ENCODE results near the gene HACD1.
A peak's percentile ranks its signal among the peaks of the same experiment; 100 is the strongest.

HACD1 gene

GRCh38 chr10:17650416-17650815, 33.2 kb upstream of the HACD1 start:
- Histone ChIP-seq H3K36me3 (ENCODE audit: insufficient read depth, low read length) (peaks cover 3% of the 10 kb centered on the region), H3K9me3 (ENCODE audit: low read length) (peaks cover 3% of the 10 kb centered on the region), H3K4me3 (ENCODE audit: low read length) (no peak overlapping the region), H3K27me3 (ENCODE audit: insufficient read depth, low read length) (no peaks in the 10 kb centered on the region), H2AFZ (ENCODE audit: low read depth, low read length) (no peak overlapping the region), H3K4me1 (ENCODE audit: insufficient read depth, low read length) (peaks cover 25% of the 10 kb centered on the region)

- no peaks in the 10 kb centered on the region for H3K27me3 ChIP-seq (ENCODE audit: insufficient read depth, low read length)
- peaks cover 31% of the 10 kb centered on the region for H3K4me1 ChIP-seq (ENCODE audit: insufficient read depth, low read length)
- peaks cover 3% of the 10 kb centered on the region for H3K36me3 ChIP-seq (ENCODE audit: insufficient read depth, low read length)
- no peak overlapping the region for H2AFZ ChIP-seq (ENCODE audit: low read depth, low read length)
- H3K4me3 ChIP-seq (ENCODE audit: low read length): no peak overlapping the region
- H3K9me3 ChIP-seq (ENCODE audit: low read length): peaks cover 2% of the 10 kb centered on the region
Measured at GRCh38 chr10:17649836-17650235, 32.7 kb upstream of the HACD1 start.

GRCh38 chr10:17649052-17649451, 31.9 kb upstream of the HACD1 start:
- Histone ChIP-seq H3K4me3 (ENCODE audit: low read length) (no peak overlapping the region), H3K27me3 (ENCODE audit: insufficient read depth, low read length) (no peaks in the 10 kb centered on the region), H3K4me1 (ENCODE audit: insufficient read depth, low read length) (peaks cover 33% of the 10 kb centered on the region), H2AFZ (ENCODE audit: low read depth, low read length) (no peak overlapping the region), H3K36me3 (ENCODE audit: insufficient read depth, low read length) (peaks cover 3% of the 10 kb centered on the region), H3K9me3 (ENCODE audit: low read length) (peaks cover 2% of the 10 kb centered on the region)

- no peak overlapping the region for H3K4me3 ChIP-seq (ENCODE audit: low read length)
- peaks cover 2% of the 10 kb centered on the region for H3K36me3 ChIP-seq (ENCODE audit: insufficient read depth, low read length)
- H3K27me3 ChIP-seq (ENCODE audit: insufficient read depth, low read length): no peaks in the 10 kb centered on the region
- no peak overlapping the region for H2AFZ ChIP-seq (ENCODE audit: low read depth, low read length)
- peaks cover 2% of the 10 kb centered on the region for H3K9me3 ChIP-seq (ENCODE audit: low read length)
- peaks cover 33% of the 10 kb centered on the region for H3K4me1 ChIP-seq (ENCODE audit: insufficient read depth, low read length)
Measured at GRCh38 chr10:17648243-17649035, 31.3 kb upstream of the HACD1 start.

GRCh38 chr10:17647326-17647725, 30.2 kb upstream of the HACD1 start:
- no peaks in the 10 kb centered on the region for H3K9me3 ChIP-seq (ENCODE audit: low read length)
- peaks cover 32% of the 10 kb centered on the region for H3K4me1 ChIP-seq (ENCODE audit: insufficient read depth, low read length)
- no peak overlapping the region for H3K4me3 ChIP-seq (ENCODE audit: low read length)
- no peak overlapping the region for H2AFZ ChIP-seq (ENCODE audit: low read depth, low read length)
- H3K36me3 ChIP-seq (ENCODE audit: insufficient read depth, low read length): no peaks in the 10 kb centered on the region
- no peaks in the 10 kb centered on the region for H3K27me3 ChIP-seq (ENCODE audit: insufficient read depth, low read length)

GRCh38 chr10:17645621-17646345, 28.6 kb upstream of the HACD1 start:
- no peaks in the 10 kb centered on the region for H3K9me3 ChIP-seq (ENCODE audit: low read length)
- H3K36me3 ChIP-seq (ENCODE audit: insufficient read depth, low read length): no peaks in the 10 kb centered on the region
- peaks cover 23% of the 10 kb centered on the region for H3K4me1 ChIP-seq (ENCODE audit: insufficient read depth, low read length)
- no peaks in the 10 kb centered on the region for H3K27me3 ChIP-seq (ENCODE audit: insufficient read depth, low read length)
- no peak overlapping the region for H2AFZ ChIP-seq (ENCODE audit: low read depth, low read length)
- H3K4me3 ChIP-seq (ENCODE audit: low read length): peak overlapping the region; percentile 83

GRCh38 chr10:17644485-17644943, 27.3 kb upstream of the HACD1 start:
- peaks cover 21% of the 10 kb centered on the region for H3K4me1 ChIP-seq (ENCODE audit: insufficient read depth, low read length)
- peaks cover 2% of the 10 kb centered on the region for H3K9me3 ChIP-seq (ENCODE audit: low read length)

GRCh38 chr10:17643755-17644484, 26.7 kb upstream of the HACD1 start, which contains the start of gene STAM:
STAM (plus strand) TSS chr10:17644151; CDS start chr10:17644340, 189 bp downstream.
- Histone ChIP-seq H2AFZ (ENCODE audit: low read depth, low read length) (peak within 1 kb of the TSS; percentile 51), H3K4me1 (ENCODE audit: insufficient read depth, low read length) (peaks cover 21% of the 10 kb centered on the region), H3K9me3 (ENCODE audit: low read length) (peaks cover 2% of the 10 kb centered on the region), H3K27me3 (ENCODE audit: insufficient read depth, low read length) (no peaks in the 10 kb centered on the region), H3K36me3 (ENCODE audit: insufficient read depth, low read length) (no peaks in the 10 kb centered on the region), H3K4me3 (ENCODE audit: low read length) (peak within 1 kb of the TSS; percentile 83)

More at GRCh38 chr10:17644485-17644943, 27.3 kb upstream of the HACD1 start:
- H2AFZ ChIP-seq (ENCODE audit: low read depth, low read length): peak overlapping the region; percentile 51
- H3K27me3 ChIP-seq (ENCODE audit: insufficient read depth, low read length): no peaks in the 10 kb centered on the region
- H3K36me3 ChIP-seq (ENCODE audit: insufficient read depth, low read length): no peaks in the 10 kb centered on the region
- peak overlapping the region; percentile 83 for H3K4me3 ChIP-seq (ENCODE audit: low read length)

- H2AFZ ChIP-seq (ENCODE audit: low read depth, low read length): peak overlapping the region; percentile 51
- H3K27me3 ChIP-seq (ENCODE audit: insufficient read depth, low read length): no peaks in the 10 kb centered on the region
- H3K9me3 ChIP-seq (ENCODE audit: low read length): peaks cover 2% of the 10 kb centered on the region
- peak overlapping the region; percentile 83 for H3K4me3 ChIP-seq (ENCODE audit: low read length)
- no peaks in the 10 kb centered on the region for H3K36me3 ChIP-seq (ENCODE audit: insufficient read depth, low read length)
- H3K4me1 ChIP-seq (ENCODE audit: insufficient read depth, low read length): peaks cover 21% of the 10 kb centered on the region
Measured at GRCh38 chr10:17643339-17643754, 26.2 kb upstream of the HACD1 start.

GRCh38 chr10:17640331-17640816, 23.2 kb upstream of the HACD1 start:
- Histone ChIP-seq H3K27me3 (ENCODE audit: insufficient read depth, low read length) (no peaks in the 10 kb centered on the region), H3K4me3 (ENCODE audit: low read length) (no peak overlapping the region), H2AFZ (ENCODE audit: low read depth, low read length) (no peak overlapping the region), H3K4me1 (ENCODE audit: insufficient read depth, low read length) (peaks cover 13% of the 10 kb centered on the region), H3K9me3 (ENCODE audit: low read length) (peaks cover 2% of the 10 kb centered on the region), H3K36me3 (ENCODE audit: insufficient read depth, low read length) (no peaks in the 10 kb centered on the region)

- Histone ChIP-seq H3K4me3 (ENCODE audit: low read length) (no peak overlapping the region), H2AFZ (ENCODE audit: low read depth, low read length) (no peak overlapping the region), H3K9me3 (ENCODE audit: low read length) (peaks cover 2% of the 10 kb centered on the region), H3K36me3 (ENCODE audit: insufficient read depth, low read length) (no peaks in the 10 kb centered on the region), H3K27me3 (ENCODE audit: insufficient read depth, low read length) (no peaks in the 10 kb centered on the region), H3K4me1 (ENCODE audit: insufficient read depth, low read length) (peaks cover 4% of the 10 kb centered on the region)
Measured at GRCh38 chr10:17637869-17638268, 20.7 kb upstream of the HACD1 start.

GRCh38 chr10:17633353-17633752, 16.2 kb upstream of the HACD1 start:
- Histone ChIP-seq H3K9me3 (ENCODE audit: low read length) (no peaks in the 10 kb centered on the region), H3K27me3 (ENCODE audit: insufficient read depth, low read length) (no peaks in the 10 kb centered on the region), H3K4me3 (ENCODE audit: low read length) (no peak overlapping the region), H3K36me3 (ENCODE audit: insufficient read depth, low read length) (no peaks in the 10 kb centered on the region), H2AFZ (ENCODE audit: low read depth, low read length) (no peak overlapping the region), H3K4me1 (ENCODE audit: insufficient read depth, low read length) (no peaks in the 10 kb centered on the region)

All from neuron (in vitro differentiated cells).